Activated CD4-positive, alpha-beta T cell treated with anti-CD3 and anti-CD28 coated beads, Interleukin-2, amount 50 U/mL, for 16 hours (primary cell): Measurements from ENCODE around the gene ACTL7A.
"Not testable (repeated sequence)": the region's sequence is repeated elsewhere in the genome, so short reads cannot be mapped to it uniquely, and the experiment has no call there.

Source experiments
- DNase-seq: peaks from one replicate; pipeline ENCODE4 v3.0.0-alpha.2; 2020

The ACTL7A gene

GRCh38 chr9:108861997-108862396 is at the start of gene ACTL7A:
ACTL7A (plus strand) TSS chr9:108862266; CDS start chr9:108862323, 57 bp downstream.
- no peak for DNase-seq

GRCh38 chr9:108812396-108813025 is 49.6 kb upstream of the ACTL7A start:
- no peak for DNase-seq

DNA sequence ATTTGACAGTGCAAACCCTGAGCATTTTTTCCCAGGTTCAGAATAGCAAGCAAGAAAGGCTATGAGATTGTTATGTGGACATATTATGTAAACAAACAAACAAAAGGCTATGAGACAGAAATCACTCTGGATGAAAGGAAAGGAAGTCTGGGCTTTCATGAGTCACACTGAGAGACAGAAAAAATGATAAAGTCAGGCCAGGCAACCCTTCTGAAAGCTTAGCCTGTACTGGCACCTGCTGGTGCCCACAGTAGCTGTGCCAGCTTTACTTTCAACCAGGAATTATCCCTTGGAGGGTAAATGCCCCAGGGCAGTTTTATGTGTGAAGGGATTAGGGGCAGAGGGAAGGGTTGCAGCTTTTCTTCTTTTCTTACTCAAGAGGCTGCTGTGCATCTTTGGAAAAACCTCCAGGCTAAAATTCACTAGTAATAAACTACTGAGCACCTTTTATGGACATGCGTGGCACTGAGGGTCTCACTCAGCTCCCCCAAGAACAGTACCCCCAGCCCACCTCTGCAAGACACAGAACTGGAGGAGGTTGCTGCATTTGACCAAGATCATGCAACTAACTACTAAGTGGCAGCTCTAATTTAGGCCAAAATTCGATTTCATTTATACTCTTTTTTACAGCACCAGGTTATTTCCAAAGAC is 48.0 kb upstream of the ACTL7A start:
- no peak for DNase-seq

GRCh38 chr9:108815156-108815555 is 46.9 kb upstream of the ACTL7A start:
- DNase-seq = no peak

DNA sequence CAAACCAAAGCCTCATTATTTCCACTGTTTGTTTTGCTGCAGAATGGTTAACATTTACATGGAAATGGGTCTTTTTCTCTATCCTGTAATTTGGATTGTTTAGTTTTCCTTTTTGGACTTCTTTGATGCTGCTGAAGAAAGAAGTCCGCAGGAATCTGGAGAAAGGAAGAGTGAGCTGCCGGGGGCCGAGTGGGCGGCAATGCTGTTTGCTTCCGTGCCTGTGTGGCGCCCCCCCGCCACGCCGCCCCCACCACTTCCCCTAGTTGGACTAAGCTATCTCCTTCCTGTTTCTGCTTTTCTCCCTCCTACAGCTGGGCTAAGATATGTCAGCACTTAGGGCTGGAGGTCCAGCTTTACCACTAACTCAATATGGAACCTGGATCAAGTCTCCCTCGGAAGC is 46.0 kb upstream of the ACTL7A start:
- no peak for DNase-seq

GRCh38 chr9:108823829-108824228 is 38.2 kb upstream of the ACTL7A start:
- DNase-seq = no peak

GRCh38 chr9:108830272-108830671 is 31.8 kb upstream of the ACTL7A start:
- DNase-seq = no peak

- DNase-seq = no peak
Observed at GRCh38 chr9:108831496-108832178, 30.4 kb upstream of the ACTL7A start.

DNA sequence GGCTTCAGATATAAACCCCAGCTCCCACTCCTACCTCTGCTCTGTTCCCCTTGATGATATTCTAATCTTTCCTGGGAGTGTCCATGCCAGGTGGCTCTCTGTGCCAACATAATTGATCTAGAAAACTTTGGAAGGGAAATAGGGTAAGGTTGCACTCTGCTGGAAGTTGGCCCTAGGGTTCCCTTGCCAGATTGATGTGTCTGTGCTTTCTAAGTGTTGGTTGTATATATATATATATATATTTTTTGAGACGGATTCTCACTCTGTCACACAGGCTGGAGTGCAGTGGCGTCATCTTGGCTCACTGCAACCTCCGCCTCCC is 29.9 kb upstream of the ACTL7A start:
- DNase-seq = no peak

- no peak for DNase-seq
Observed at GRCh38 chr9:108834959-108835665, 27.0 kb upstream of the ACTL7A start.

- no peak for DNase-seq
Observed at GRCh38 chr9:108835831-108836230, 26.2 kb upstream of the ACTL7A start.

- no peak for DNase-seq
Observed at GRCh38 chr9:108836319-108836718, 25.7 kb upstream of the ACTL7A start.

GRCh38 chr9:108836781-108837180 is 25.3 kb upstream of the ACTL7A start:
- no peak for DNase-seq

DNA sequence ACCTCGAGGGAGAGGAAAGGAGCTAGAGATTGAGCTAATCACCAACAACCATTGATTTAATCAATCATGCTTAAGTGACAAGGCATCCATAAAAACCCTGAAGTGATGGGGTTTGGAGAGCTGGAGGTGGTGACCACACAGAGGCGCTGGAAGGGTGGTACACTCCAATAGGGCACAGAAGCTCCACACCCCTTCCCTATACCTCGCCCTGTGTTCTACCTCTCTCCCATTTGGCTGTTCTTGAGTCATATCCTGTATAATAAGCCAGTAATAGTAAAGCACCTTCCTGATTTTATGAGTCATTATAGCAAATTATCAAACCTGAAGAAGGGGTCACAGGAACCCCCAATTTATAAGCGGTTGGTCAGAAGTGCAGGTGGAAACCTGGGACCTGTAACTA is 24.5 kb upstream of the ACTL7A start:
- no peak for DNase-seq

DNA sequence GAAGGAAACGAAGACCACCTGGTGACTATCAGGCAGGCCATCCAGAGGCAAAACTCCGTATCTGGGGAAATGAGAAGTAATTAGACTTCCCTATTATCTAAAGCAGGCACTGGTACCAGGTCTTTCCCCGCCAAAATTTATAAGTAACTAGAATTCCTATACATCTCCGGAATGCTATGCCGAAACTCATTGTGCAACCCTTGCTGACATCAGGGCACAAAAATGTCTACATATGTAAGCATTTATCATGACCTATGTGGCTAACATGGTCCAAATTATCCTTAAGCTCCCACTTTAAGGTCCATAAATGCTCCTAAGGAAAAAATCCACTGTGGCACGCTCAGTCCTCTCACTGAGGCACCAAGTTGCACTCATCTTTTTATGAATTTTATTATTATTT is 24.0 kb upstream of the ACTL7A start:
- no peak for DNase-seq

- DNase-seq = not testable (repeated sequence)
Observed at GRCh38 chr9:108839561-108839960, 22.5 kb upstream of the ACTL7A start.

DNA sequence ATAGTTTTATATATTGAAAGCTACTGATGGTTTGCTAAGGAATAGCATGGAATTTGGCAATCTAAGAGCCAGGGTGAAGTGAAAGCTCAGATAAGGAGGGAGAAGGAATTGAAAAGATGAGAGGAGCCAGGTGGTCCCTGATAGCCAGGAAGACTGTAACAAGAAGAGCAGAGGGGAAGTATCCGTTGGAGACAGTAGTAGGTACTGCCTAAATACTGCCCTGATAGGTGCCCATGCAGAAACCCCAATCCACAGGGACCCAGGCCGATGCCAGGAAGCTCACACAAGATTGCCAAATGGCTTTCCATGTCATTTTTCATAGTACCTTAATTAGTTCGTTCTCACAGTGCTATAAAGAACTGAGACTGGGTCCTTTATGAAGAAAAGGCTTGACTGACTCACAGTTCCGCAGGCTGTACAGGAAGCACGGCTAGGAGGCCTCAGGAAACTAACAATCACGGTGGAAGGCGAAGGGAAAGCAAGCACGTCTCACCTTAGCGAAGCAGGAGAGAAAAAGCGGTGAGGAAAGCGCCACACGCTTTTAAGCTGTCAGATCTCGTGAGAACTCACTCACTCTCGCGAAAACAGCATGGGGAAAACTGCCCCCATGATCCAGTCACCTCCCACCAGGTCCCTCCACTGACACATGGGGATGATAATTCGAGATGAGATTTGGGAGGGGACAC is 19.3 kb upstream of the ACTL7A start:
- peak; percentile 23 for DNase-seq

GRCh38 chr9:108844391-108844790 is 17.7 kb upstream of the ACTL7A start:
- no peak for DNase-seq

DNA sequence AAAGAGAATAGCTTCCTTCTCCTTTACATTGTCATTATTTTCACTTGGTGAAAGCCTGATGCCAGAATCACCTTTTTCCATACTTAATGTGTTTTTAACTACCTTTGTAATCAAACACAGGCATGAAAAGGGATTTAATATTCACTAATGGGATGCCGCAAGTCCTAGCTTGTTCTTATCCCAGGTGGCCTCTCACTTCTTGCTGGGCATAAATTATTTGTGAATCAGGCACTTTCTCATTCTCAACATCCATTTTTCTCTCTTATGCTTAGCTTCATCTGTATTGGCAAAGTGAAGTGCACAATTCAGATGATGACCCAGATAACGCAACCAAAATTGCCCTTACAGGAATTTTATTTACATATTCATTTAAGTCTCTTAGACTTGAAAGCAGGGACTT is 17.2 kb upstream of the ACTL7A start:
- DNase-seq = no peak

GRCh38 chr9:108845507-108845906 is 16.6 kb upstream of the ACTL7A start:
- no peak for DNase-seq

GRCh38 chr9:108845947-108846346 is 16.1 kb upstream of the ACTL7A start:
- no peak for DNase-seq

- DNase-seq = not testable (repeated sequence)
Observed at GRCh38 chr9:108848296-108848695, 13.8 kb upstream of the ACTL7A start.

DNA sequence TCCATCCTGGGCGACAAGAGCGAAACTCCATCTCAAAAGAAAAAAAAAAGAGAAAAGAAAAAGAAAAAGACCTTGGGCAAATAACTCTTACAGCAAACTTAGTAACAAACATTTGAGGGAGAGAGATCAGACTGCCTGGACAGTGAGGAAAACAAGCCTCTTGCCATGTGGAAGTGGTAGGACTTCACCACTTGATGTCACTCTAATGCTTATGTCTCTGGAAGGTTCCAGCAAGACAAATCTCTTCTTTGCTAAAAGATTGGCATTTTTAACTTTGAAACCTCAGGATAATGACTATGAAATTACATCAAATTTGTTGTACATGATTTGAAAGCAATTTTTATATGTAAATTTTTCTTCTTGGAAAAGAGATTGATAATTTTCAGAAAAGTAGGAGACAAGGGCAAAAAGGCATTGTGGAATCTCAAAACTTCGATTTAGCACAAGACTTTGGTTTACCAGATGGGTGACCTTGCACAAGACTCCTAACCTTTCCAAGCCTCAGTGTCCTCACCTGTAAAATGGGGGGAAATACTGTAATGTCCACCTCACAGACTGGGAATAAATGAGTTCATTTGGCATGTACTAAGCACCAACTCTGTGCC is 11.7 kb upstream of the ACTL7A start:
- DNase-seq = no peak
